Measurements from ENCODE around the gene ATAD2B. TPM values are rescaled to one million over a fixed set of nuclear protein-coding genes. Genes with fewer than 3 reads are reported as not detected.
"Not testable (repeated sequence)": the region's sequence is repeated elsewhere in the genome, so short reads cannot be mapped to it uniquely, and the experiment has no call there.

The ATAD2B gene
- total RNA-seq, 2 donors from 2014 or later, result 11.6 to 12.4 TPM

- Mint-ChIP-seq H3K4me1 (no peaks in the 10 kb centered on the region), H3K9me3 (no peaks in the 10 kb centered on the region), H3K4me3 (no peak overlapping the region), H3K27ac (no peak overlapping the region), H3K36me3 (ENCODE audit: low read depth) (peaks cover 27% of the 10 kb centered on the region), H3K27me3 (no peaks in the 10 kb centered on the region)
- no peak for ATAC-seq (replicated peaks)
Observed at GRCh38 chr2:23745068-23745725, 181.7 kb downstream of the ATAD2B start.

GRCh38 chr2:23736783-23737182, 190.1 kb downstream of the ATAD2B start:
- not testable (repeated sequence) for ATAC-seq (replicated peaks); H3K27me3 Mint-ChIP-seq; H3K4me3 Mint-ChIP-seq; H3K4me1 Mint-ChIP-seq; H3K9me3 Mint-ChIP-seq; H3K27ac Mint-ChIP-seq
- H3K36me3 Mint-ChIP-seq (ENCODE audit: low read depth), result peaks cover 25% of the 10 kb centered on the region

DNA sequence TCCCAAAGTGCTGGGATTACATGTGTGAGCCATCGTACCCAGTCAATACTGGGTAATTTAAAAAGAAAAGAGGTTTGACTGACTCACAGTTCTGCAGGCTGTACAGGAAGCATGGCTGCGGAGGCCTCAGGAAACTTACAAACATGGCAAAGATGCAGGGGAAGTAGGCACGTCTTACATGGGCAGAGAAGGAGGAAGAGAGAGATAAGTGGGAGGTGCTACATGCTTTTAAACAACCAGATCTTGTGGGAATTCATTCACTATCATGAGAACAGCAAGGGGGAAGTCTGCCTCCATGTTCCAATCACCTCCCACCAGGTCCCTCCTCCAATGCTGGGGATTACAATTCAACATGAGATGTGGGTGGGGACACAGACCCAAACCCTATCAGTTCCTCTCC, 192.5 kb downstream of the ATAD2B start:
- Mint-ChIP-seq H3K27me3 (no peaks in the 10 kb centered on the region), H3K27ac (no peak overlapping the region), H3K4me1 (no peaks in the 10 kb centered on the region), H3K9me3 (no peaks in the 10 kb centered on the region), H3K4me3 (no peak overlapping the region), H3K36me3 (ENCODE audit: low read depth) (peaks cover 31% of the 10 kb centered on the region)
- ATAC-seq (replicated peaks), result no peak

DNA sequence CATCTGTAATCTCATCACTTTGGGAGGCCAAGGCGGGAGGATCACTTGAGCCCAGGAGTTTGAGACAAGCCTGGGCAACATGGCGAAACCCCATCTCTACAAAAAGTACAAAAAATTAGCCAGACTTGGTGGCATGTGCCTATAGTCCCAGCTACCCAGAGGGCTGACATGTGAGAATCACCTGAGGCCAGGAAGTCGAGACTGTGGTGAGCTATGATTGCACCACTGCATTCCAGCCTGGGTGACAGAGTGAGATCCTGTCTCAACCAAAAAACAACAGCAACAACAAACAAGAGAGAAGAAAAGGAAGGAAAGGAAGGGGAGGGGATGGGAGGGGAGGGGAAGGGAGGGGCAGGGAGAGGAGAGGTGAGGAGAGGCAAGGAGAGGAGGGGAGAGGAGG, 203.9 kb downstream of the ATAD2B start:
- H3K9me3 Mint-ChIP-seq, result peaks cover 19% of the 10 kb centered on the region
- H3K4me3 Mint-ChIP-seq; ATAC-seq (replicated peaks); H3K4me1 Mint-ChIP-seq; H3K27ac Mint-ChIP-seq; H3K27me3 Mint-ChIP-seq: not testable (repeated sequence)
- peaks cover 61% of the 10 kb centered on the region for H3K36me3 Mint-ChIP-seq (ENCODE audit: low read depth)

DNA sequence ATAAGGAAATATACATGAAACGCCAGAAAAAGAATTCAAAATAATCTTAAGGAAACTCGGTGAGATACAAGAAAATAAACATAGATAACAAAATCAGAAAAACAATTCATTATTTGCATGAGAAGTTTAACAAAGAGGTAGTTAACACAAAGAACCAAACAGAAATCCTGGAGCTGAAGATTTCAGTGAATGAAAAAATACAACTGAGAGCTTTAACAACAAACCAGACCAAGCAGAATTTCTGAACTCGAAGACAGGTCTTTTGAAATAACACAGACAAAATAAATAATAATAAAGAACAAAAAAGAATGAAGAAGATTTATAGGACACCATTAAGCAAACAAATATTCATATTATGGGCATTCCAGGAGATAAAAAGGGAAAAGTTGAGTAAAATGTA, 204.7 kb downstream of the ATAD2B start:
- no peak for ATAC-seq (replicated peaks)
- Mint-ChIP-seq H3K4me3 (no peak overlapping the region), H3K27me3 (no peaks in the 10 kb centered on the region), H3K36me3 (ENCODE audit: low read depth) (peaks cover 63% of the 10 kb centered on the region), H3K9me3 (peaks cover 19% of the 10 kb centered on the region), H3K4me1 (peaks cover 4% of the 10 kb centered on the region), H3K27ac (no peak overlapping the region)

DNA sequence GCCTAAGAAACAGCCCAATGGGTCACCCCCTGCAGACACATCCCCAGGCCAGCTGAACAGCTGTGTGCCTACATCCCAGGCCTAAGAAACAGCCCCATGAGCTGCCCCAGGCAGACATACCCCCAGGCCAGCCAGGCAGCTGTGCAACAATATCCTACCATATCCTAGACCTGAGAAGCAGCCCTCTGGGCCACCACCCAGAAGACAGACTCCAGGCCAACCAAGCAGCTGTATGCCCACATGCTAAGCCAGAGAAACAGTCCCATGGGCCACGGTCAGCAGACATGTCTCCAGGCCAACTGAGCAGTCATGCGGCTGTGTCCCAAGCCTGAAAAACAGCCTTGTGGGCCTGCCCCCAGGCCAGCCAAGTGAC, 205.5 kb downstream of the ATAD2B start:
- peaks cover 4% of the 10 kb centered on the region for H3K4me1 Mint-ChIP-seq
- no peaks in the 10 kb centered on the region for H3K27me3 Mint-ChIP-seq
- H3K9me3 Mint-ChIP-seq, result peaks cover 19% of the 10 kb centered on the region
- H3K27ac Mint-ChIP-seq, result no peak overlapping the region
- H3K36me3 Mint-ChIP-seq (ENCODE audit: low read depth), result peaks cover 61% of the 10 kb centered on the region
- H3K4me3 Mint-ChIP-seq, result no peak overlapping the region
- no peak for ATAC-seq (replicated peaks)

DNA sequence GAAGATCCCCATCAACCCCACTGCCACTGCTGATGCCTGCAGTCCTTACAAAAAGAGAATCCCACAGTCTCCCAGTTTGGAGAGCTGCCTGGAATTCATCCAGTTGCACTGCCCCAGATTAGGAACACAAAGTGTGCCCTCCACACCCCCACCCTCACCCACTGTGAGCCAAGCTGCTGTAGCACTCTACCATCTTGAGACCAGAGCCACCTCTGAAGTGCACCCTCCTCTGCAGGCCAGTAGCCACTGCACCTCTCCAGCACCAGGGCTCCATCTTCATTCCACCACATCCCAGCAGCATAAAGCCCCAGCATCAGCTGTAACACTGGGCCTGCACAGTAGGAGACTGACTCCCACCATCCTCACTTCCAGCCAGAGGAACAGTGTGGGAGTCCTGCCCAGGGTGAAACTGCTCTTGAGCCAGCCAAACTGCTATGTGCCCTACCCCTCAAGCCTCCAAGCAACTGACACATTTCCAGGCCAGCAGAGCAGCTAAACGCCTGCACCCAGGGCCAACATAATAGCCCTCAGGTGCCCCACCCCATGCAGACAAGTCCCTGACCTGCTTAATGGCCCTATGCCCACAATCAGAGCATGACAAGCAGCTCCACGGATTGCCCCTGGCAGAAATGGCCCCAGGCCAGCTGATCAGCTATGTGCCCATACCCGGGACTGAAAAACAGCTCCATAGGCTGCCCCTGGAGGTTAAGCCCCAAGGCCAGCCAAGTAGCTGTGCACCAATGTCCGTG, 206.0 kb downstream of the ATAD2B start:
- Mint-ChIP-seq H3K27me3 (no peaks in the 10 kb centered on the region), H3K4me3 (no peak overlapping the region), H3K36me3 (ENCODE audit: low read depth) (peaks cover 56% of the 10 kb centered on the region), H3K9me3 (peaks cover 19% of the 10 kb centered on the region), H3K27ac (no peak overlapping the region), H3K4me1 (peaks cover 4% of the 10 kb centered on the region)
- ATAC-seq (replicated peaks), result no peak

DNA sequence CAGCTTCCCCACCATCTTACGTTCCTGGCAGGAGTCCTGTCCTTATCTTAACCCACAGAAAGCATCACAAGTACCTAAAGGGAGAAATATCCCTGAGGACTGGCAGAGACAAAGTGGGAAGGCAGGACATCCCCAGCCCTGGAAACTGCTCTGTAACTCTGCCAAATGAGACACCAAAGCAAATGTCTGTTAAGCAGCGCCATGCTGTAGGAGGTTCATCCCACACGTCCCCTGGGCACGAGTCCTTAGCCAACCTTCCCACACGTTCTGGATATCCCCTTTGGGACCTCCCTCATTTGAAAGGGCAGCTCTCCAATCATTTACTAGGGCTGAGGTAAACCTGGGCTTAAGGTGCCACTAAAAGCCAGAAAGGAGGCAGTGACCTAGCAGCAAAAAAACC, 207.2 kb downstream of the ATAD2B start:
- H3K4me3 Mint-ChIP-seq, result no peak overlapping the region
- H3K4me1 Mint-ChIP-seq, result peaks cover 4% of the 10 kb centered on the region
- peaks cover 14% of the 10 kb centered on the region for H3K9me3 Mint-ChIP-seq
- no peaks in the 10 kb centered on the region for H3K27me3 Mint-ChIP-seq
- H3K36me3 Mint-ChIP-seq (ENCODE audit: low read depth), result peaks cover 44% of the 10 kb centered on the region
- H3K27ac Mint-ChIP-seq, result no peak overlapping the region
- no peak for ATAC-seq (replicated peaks)

DNA sequence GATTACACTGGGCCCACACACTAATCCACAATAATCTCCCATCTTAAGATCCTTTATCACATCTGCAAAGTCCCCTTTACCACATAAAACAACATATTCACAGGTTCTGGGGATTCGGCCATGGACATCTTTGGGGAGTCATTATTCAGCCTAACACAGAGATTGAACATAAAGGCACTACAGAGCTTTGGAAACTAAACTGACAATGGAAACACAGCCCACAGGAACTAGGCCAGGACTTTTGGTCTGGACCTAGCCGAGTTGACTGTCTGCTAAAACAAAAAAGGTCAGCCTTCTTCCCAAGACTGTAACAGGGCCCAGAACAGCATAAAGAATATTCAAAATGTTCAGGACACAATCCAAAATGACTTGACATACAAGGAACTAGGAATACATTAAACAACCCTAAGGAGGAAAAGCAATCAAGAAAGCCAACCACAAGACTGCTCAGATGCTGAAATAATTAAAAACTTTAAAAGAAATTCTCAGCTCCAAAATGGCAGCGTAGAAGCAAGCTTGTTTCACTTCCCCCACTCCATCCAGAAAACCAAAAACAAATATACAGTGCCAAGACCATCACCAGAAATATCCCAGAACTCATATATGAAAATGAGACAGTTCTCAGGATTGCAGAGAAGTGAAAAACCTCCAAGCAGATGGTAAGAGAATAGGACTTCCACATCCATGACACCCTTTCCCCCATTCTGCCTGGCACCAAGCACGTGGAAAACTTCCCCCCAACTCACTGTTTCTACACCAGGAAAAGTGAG, 207.8 kb downstream of the ATAD2B start:
- Mint-ChIP-seq H3K36me3 (ENCODE audit: low read depth) (peaks cover 38% of the 10 kb centered on the region), H3K27ac (no peak overlapping the region), H3K4me3 (no peak overlapping the region), H3K27me3 (no peaks in the 10 kb centered on the region), H3K9me3 (peaks cover 14% of the 10 kb centered on the region), H3K4me1 (peaks cover 4% of the 10 kb centered on the region)
- ATAC-seq (replicated peaks), result no peak

DNA sequence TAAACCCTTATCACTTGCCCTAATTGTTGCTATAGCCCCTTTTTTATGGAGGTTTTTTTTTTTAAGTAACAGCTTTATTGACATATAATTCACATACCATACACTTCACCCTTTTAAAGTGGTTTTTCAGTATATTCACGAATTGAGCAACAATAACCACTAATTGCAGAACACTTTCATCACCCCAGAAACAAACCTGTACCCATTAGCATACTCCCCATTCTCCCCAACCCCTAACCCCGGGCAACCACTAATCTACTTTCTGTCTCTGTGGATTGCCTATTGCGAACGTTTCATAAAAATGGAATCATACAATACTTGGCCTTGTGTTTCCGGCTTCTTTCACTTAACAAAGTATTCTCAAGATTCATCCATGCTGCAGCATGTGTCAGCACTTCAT, 213.6 kb downstream of the ATAD2B start:
- no peaks in the 10 kb centered on the region for H3K27me3 Mint-ChIP-seq
- H3K4me1 Mint-ChIP-seq, result no peaks in the 10 kb centered on the region
- no peak for ATAC-seq (replicated peaks)
- no peaks in the 10 kb centered on the region for H3K9me3 Mint-ChIP-seq
- no peak overlapping the region for H3K4me3 Mint-ChIP-seq
- H3K36me3 Mint-ChIP-seq (ENCODE audit: low read depth), result peaks cover 21% of the 10 kb centered on the region
- H3K27ac Mint-ChIP-seq, result no peak overlapping the region

DNA sequence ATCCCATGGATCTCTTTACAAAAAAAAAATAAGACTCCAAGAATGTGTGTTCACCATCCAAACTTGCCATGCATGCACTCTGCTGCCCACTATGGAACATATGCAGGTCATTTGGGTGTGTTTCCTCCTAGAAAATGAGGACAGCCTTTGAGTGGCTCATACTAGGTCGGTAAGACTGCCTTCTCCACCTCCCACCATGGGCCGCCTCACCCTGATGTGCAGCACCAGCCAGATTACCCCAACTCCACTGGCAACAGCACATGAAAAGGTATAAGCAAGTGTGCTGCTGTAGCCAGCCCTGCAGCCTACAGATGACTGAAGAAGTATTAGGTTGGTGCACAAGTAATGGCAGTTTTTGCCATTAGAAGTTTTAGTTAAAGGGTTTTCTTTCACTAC, 214.2 kb downstream of the ATAD2B start:
- Mint-ChIP-seq H3K27me3 (no peaks in the 10 kb centered on the region), H3K4me3 (no peak overlapping the region), H3K36me3 (ENCODE audit: low read depth) (peaks cover 22% of the 10 kb centered on the region), H3K27ac (no peak overlapping the region), H3K9me3 (no peaks in the 10 kb centered on the region), H3K4me1 (no peaks in the 10 kb centered on the region)
- ATAC-seq (replicated peaks), result no peak

GRCh38 chr2:23711979-23712755, 214.8 kb downstream of the ATAD2B start:
- ATAC-seq (replicated peaks), result no peak
- Mint-ChIP-seq H3K27ac (no peak overlapping the region), H3K27me3 (no peaks in the 10 kb centered on the region), H3K9me3 (no peaks in the 10 kb centered on the region), H3K4me1 (no peaks in the 10 kb centered on the region), H3K36me3 (ENCODE audit: low read depth) (peaks cover 24% of the 10 kb centered on the region), H3K4me3 (no peak overlapping the region)

DNA sequence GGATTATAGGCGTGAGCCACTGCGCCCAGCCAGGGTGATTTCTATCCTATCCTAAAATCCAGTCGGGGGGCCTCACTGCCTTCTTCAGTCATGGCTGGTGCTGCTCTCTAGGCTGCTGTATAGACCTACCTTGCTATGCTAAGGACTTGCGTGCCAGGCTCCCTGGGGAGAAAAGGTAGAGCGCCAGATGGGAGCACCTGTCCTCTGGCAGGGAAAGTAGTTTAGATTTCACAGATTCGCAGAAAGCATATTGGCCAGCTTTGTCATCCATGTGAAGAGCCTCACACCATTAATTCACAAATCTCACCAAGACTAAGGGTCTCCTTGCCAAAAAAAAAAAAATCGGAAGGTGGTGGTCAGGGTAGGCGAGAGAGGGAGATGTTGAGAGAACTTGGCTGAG, 217.6 kb downstream of the ATAD2B start:
- H3K36me3 Mint-ChIP-seq (ENCODE audit: low read depth), result peaks cover 21% of the 10 kb centered on the region
- no peak overlapping the region for H3K4me3 Mint-ChIP-seq
- no peak for ATAC-seq (replicated peaks)
- H3K27me3 Mint-ChIP-seq, result no peaks in the 10 kb centered on the region
- H3K4me1 Mint-ChIP-seq, result no peaks in the 10 kb centered on the region
- H3K27ac Mint-ChIP-seq, result no peak overlapping the region
- H3K9me3 Mint-ChIP-seq, result no peaks in the 10 kb centered on the region

DNA sequence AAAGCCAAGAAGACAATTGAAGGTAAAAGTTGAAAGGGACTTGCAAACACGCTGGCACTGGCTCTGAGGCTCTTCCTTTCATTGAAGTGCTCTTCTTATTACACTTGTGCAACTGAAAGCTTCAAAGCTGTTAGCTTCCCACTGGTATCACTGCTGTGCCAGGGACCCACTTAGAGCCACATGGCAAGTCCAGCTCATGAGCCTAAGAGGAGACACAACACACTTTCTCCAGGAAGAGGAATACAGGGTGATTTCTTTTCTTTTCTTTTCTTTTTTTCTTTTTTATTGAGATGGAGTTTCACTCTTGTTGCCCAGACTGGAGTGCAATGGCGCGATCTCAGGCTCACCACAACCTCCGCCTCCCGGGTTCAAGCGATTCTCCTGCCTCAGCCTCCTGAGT, 218.2 kb downstream of the ATAD2B start:
- Mint-ChIP-seq H3K4me1 (no peaks in the 10 kb centered on the region), H3K9me3 (no peaks in the 10 kb centered on the region), H3K27ac (no peak overlapping the region), H3K36me3 (ENCODE audit: low read depth) (peaks cover 21% of the 10 kb centered on the region), H3K4me3 (no peak overlapping the region), H3K27me3 (no peaks in the 10 kb centered on the region)
- no peak for ATAC-seq (replicated peaks)
